ENCODE measurements around the gene CENPB.
"Not testable (repeated sequence)": the region's sequence is repeated elsewhere in the genome, so short reads cannot be mapped to it uniquely, and the experiment has no call there.

The CENPB gene

GRCh38 chr20:3795511-3796468, 9.2 kb upstream of the CENPB start, which contains the start of gene CDC25B:
Gene CDC25B, plus strand, starts transcription at chr20:3796310. Its CDS starts 222 bp downstream, at chr20:3796532.
- TF ChIP-seq CTCF (IDR thresholded peaks at IDR 0.05) (peak; percentile 21), ZFX (IDR thresholded peaks at IDR 0.05; ENCODE audit: borderline replicate concordance) (no peak)
- peak within 1 kb of the TSS; percentile 97 for H3K27ac ChIP-seq

GRCh38 chr20:3794701-3795420, 8.3 kb upstream of the CENPB start:
- H3K27ac ChIP-seq: peak overlapping the region; percentile 97
- TF ChIP-seq CTCF (IDR thresholded peaks at IDR 0.05) (no peak), ZFX (IDR thresholded peaks at IDR 0.05; ENCODE audit: borderline replicate concordance) (no peak)

GRCh38 chr20:3794168-3794567, 7.6 kb upstream of the CENPB start:
- H3K27ac ChIP-seq: not testable (repeated sequence)

GRCh38 chr20:3789201-3789600, 2.7 kb upstream of the CENPB start:
- not testable (repeated sequence) for H3K27ac ChIP-seq

- TF ChIP-seq ZFX (IDR thresholded peaks at IDR 0.05; ENCODE audit: borderline replicate concordance) (no peak), CTCF (IDR thresholded peaks at IDR 0.05) (no peak)
- H3K27ac ChIP-seq: no peak overlapping the region
Observed at GRCh38 chr20:3788685-3789155, 2.2 kb upstream of the CENPB start.

GRCh38 chr20:3787324-3788014, 929 bp upstream of the CENPB start:
- TF ChIP-seq CTCF (IDR thresholded peaks at IDR 0.05) (no peak), ZFX (IDR thresholded peaks at IDR 0.05; ENCODE audit: borderline replicate concordance) (no peak)
- H3K27ac ChIP-seq: peak overlapping the region; percentile 80

GRCh38 chr20:3786126-3786484, 435 bp downstream of the CENPB start:
- peak overlapping the region; percentile 80 for H3K27ac ChIP-seq
- TF ChIP-seq CTCF (IDR thresholded peaks at IDR 0.05) (no peak), ZFX (IDR thresholded peaks at IDR 0.05; ENCODE audit: borderline replicate concordance) (no peak)
